Measurements from ENCODE around the gene DLG2. TPM values are rescaled to one million over a fixed set of nuclear protein-coding genes. Genes with fewer than 3 reads are reported as not detected.

Gene DLG2
- total and polyA plus RNA-seq, 2 of the 4 experiments (the other 2 are of a cell fraction) = 0.31 to 0.36 TPM

DNA sequence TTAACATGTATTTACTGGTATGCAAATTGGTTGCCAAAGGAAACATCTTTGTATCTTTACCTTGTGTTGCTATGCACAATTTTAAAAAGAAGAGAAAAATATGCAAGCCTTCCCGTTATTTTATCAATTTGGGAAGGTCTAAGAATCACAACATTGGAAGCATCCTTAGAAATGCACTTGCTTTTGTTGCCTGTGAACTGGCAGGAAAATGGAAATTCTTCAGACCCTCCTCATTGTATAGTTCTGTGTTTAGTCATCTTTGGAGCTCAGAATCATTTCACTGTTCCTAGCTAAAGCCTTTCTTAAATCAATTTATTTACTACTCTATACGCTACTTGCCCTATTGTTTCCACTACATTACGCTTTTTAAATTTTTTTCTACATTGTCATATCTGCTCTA, 574.5 kb downstream of the DLG2 start:
- no peak overlapping the region for H3K27ac ChIP-seq (ENCODE audit: insufficient read depth, low read length)
- dilution Hi-C loops (cut with HindIII; ENCODE audit: low sequenced_read_pairs, unreplicated experiment) = no loop called here
- no peak overlapping the region for H3K4me2 ChIP-seq (ENCODE audit: low read depth, low read length)
- ChIA-PET CTCF (no interaction called here), POLR2A (ENCODE audit: unreplicated experiment) (no interaction called here)
- no peaks in the 10 kb centered on the region for H4K20me1 ChIP-seq (ENCODE audit: insufficient read depth, low read length)
- TF ChIP-seq, protein P1, sequence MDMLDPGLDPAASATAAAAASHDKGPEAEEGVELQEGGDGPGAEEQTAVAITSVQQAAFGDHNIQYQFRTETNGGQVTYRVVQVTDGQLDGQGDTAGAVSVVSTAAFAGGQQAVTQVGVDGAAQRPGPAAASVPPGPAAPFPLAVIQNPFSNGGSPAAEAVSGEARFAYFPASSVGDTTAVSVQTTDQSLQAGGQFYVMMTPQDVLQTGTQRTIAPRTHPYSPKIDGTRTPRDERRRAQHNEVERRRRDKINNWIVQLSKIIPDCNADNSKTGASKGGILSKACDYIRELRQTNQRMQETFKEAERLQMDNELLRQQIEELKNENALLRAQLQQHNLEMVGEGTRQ (IDR thresholded peaks at IDR 0.05; ENCODE audit: low read depth, low read length) = no peak
- TF ChIP-seq, protein P2, sequence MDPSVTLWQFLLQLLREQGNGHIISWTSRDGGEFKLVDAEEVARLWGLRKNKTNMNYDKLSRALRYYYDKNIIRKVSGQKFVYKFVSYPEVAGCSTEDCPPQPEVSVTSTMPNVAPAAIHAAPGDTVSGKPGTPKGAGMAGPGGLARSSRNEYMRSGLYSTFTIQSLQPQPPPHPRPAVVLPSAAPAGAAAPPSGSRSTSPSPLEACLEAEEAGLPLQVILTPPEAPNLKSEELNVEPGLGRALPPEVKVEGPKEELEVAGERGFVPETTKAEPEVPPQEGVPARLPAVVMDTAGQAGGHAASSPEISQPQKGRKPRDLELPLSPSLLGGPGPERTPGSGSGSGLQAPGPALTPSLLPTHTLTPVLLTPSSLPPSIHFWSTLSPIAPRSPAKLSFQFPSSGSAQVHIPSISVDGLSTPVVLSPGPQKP (IDR thresholded peaks at IDR 0.05; ENCODE audit: borderline replicate concordance, low read depth, low read length) = no peak
- TF ChIP-seq SMC3 (IDR thresholded peaks at IDR 0.05; ENCODE audit: low read depth, low read length) (no peak), BHLHE40 (IDR thresholded peaks at IDR 0.05; ENCODE audit: low read depth, low read length) (no peak), CHD1 (IDR thresholded peaks at IDR 0.05; ENCODE audit: low read depth, low read length) (no peak), RFX5 (IDR thresholded peaks at IDR 0.05; ENCODE audit: low read depth, low read length) (no peak), NFE2L2 (IDR thresholded peaks at IDR 0.05; ENCODE audit: low read depth, low read length) (no peak), CEBPB (IDR thresholded peaks at IDR 0.05; ENCODE audit: low read depth, low read length) (no peak), RCOR1 (IDR thresholded peaks at IDR 0.05; ENCODE audit: insufficient replicate concordance, low read length) (no peak), POLR2A (IDR thresholded peaks at IDR 0.05; ENCODE audit: low read depth, low read length) (no peak)
- no peaks in the 10 kb centered on the region for H3K4me1 ChIP-seq (ENCODE audit: control insufficient read depth, insufficient read depth, low read length)
- no peak overlapping the region for H3K9ac ChIP-seq (ENCODE audit: low read depth, low read length)
- no peak overlapping the region for H3K4me3 ChIP-seq (ENCODE audit: insufficient read depth, low read depth, low read length)
- BruUV-seq (replicated peaks) = no TSS peak
- H2AK5ac ChIP-seq (ENCODE audit: low read depth, low read length) = no peak overlapping the region
- H3K9me1 ChIP-seq (ENCODE audit: insufficient read depth, low read length) = no peaks in the 10 kb centered on the region
- no peak overlapping the region for H2BK120ac ChIP-seq (ENCODE audit: low read depth, low read length)
- 40 to 100% methylated on average over 1 to 2 of the region's 3 CpGs for WGBS, 2 experiments (ENCODE audit: extremely low coverage in 2 of 2, insufficient read length in 1 of 2)
- H3K27me3 ChIP-seq (ENCODE audit: control insufficient read depth, insufficient read depth, low read length) = no peaks in the 10 kb centered on the region
- in situ Hi-C loops (cut with MboI; ENCODE audit: low sequenced_read_pairs) = no loop called here
- H4K8ac ChIP-seq (ENCODE audit: low read depth in 2 of 2, low read length in 2 of 2) = no peak overlapping the region
- intact Hi-C loops (cut with micrococcal nuclease) = no loop called here
- no peak overlapping the region for H3K4ac ChIP-seq (ENCODE audit: low read depth, low read length)
- no peak overlapping the region for H2AK9ac ChIP-seq (replicated peaks; ENCODE audit: low read depth, low read length, poor library complexity)
- no peaks in the 10 kb centered on the region for H3K9me3 ChIP-seq (ENCODE audit: control insufficient read depth, insufficient read depth, low read length)
- no peak overlapping the region for H3K56ac ChIP-seq (ENCODE audit: extremely low read depth, insufficient read depth, low read length)
- no peak overlapping the region for H3K14ac ChIP-seq (replicated peaks; ENCODE audit: low read depth, low read length)
- no peaks in the 10 kb centered on the region for H3K36me3 ChIP-seq (ENCODE audit: control insufficient read depth, insufficient read depth, low read length)
- no peak overlapping the region for H2BK5ac ChIP-seq (ENCODE audit: low read depth, low read length, poor library complexity, severe bottlenecking)
- DNase-seq (peak; percentile 7), ATAC-seq (ENCODE audit: low read depth) (no peak)
- no peak overlapping the region for H4K91ac ChIP-seq (ENCODE audit: insufficient read depth, low read depth, low read length)
- H3K18ac ChIP-seq (ENCODE audit: low read depth, low read length) = no peak overlapping the region
- H3K79me1 ChIP-seq (ENCODE audit: low read depth in 1 of 2, low read length in 2 of 2) = no peaks in the 10 kb centered on the region
- H4K5ac ChIP-seq (ENCODE audit: low read depth, low read length) = no peak overlapping the region
- no peak overlapping the region for H2AFZ ChIP-seq (replicated peaks; ENCODE audit: low read length, poor library complexity)
- no peak overlapping the region for H2BK15ac ChIP-seq (ENCODE audit: low read depth, low read length)
- no peak overlapping the region for H3K23ac ChIP-seq (ENCODE audit: low read depth, low read length)
- no peak overlapping the region for H2BK20ac ChIP-seq (ENCODE audit: low read depth, low read length)

Measured in IMR-90 (cell line).